ENCODE results near the gene RBM6.
"Not testable (repeated sequence)": the region's sequence is repeated elsewhere in the genome, so short reads cannot be mapped to it uniquely, and the experiment has no call there.

Gene RBM6

GRCh38 chr3:49939858-49940666, at the start of gene RBM6:
Gene RBM6, plus strand, starts transcription at chr3:49940150. Its CDS starts 22,492 bp downstream, at chr3:49962642.
- peak; percentile 95 for DNase-seq

- DNase-seq: no peak
Observed at GRCh38 chr3:49895791-49896190, 44.2 kb upstream of the RBM6 start.

GRCh38 chr3:49896345-49896744, 43.6 kb upstream of the RBM6 start:
- no peak for DNase-seq

GRCh38 chr3:49898991-49899390, 41.0 kb upstream of the RBM6 start:
- no peak for DNase-seq

GRCh38 chr3:49899815-49900214, 40.1 kb upstream of the RBM6 start:
- no peak for DNase-seq

GRCh38 chr3:49900491-49901153, 39.3 kb upstream of the RBM6 start:
- peak; percentile 56 for DNase-seq

- no peak for DNase-seq
Observed at GRCh38 chr3:49901366-49902339, 38.3 kb upstream of the RBM6 start.

GRCh38 chr3:49902511-49903345, 37.2 kb upstream of the RBM6 start:
- DNase-seq: no peak

GRCh38 chr3:49903451-49904424, 36.2 kb upstream of the RBM6 start, which contains the start of gene MST1R:
Gene MST1R, minus strand, starts transcription at chr3:49903873. Its CDS starts 264 bp downstream, at chr3:49903609.
- DNase-seq: peak; percentile 96

GRCh38 chr3:49904448-49904847, 35.5 kb upstream of the RBM6 start:
- DNase-seq: not testable (repeated sequence)

- no peak for DNase-seq
Observed at GRCh38 chr3:49906073-49906743, 33.7 kb upstream of the RBM6 start.

- DNase-seq: no peak
Observed at GRCh38 chr3:49908373-49909199, 31.4 kb upstream of the RBM6 start.

- DNase-seq: no peak
Observed at GRCh38 chr3:49910409-49911123, 29.4 kb upstream of the RBM6 start.

- DNase-seq: no peak
Observed at GRCh38 chr3:49911124-49911420, 28.9 kb upstream of the RBM6 start.

GRCh38 chr3:49911611-49912010, 28.3 kb upstream of the RBM6 start:
- no peak for DNase-seq

- no peak for DNase-seq
Observed at GRCh38 chr3:49912881-49913281, 27.1 kb upstream of the RBM6 start.

- no peak for DNase-seq
Observed at GRCh38 chr3:49914906-49915305, 25.0 kb upstream of the RBM6 start.

- DNase-seq: no peak
Observed at GRCh38 chr3:49916686-49917085, 23.3 kb upstream of the RBM6 start.
